22Rv1 (cell line): ENCODE results near the gene ZMYND19.

Experiments used
- H3K27ac ChIP-seq: fragments of 450-650 bp; 2 replicates; pipeline ENCODE4 v1.5.1; 2017
- CTCF ChIP-seq: fragments of 450-650 bp; IDR thresholded peaks from 2 replicates; pipeline ENCODE4 v1.5.1; 2017; ENCODE audit warnings: mild to moderate bottlenecking
- ZFX ChIP-seq: fragments of 450-650 bp; IDR thresholded peaks from 2 replicates; pipeline ENCODE4 v1.6.1; 2017; ENCODE audit warnings: antibody characterized with exemption, borderline replicate concordance

The ZMYND19 gene

GRCh38 chr9:137612741-137613142 lies 22.4 kb upstream of the ZMYND19 start:
- TF ChIP-seq CTCF (no peak), ZFX (no peak)
- peak overlapping the region; percentile 100 for H3K27ac ChIP-seq

- no peak for TF ChIP-seq CTCF
- TF ChIP-seq ZFX, result no peak
- H3K27ac ChIP-seq, result peak overlapping the region; percentile 100
These were observed 21.6 kb upstream of the ZMYND19 start for GRCh38 chr9:137611623-137612609.

GRCh38 chr9:137610944-137611343 lies 20.6 kb upstream of the ZMYND19 start:
- peak overlapping the region; percentile 100 for H3K27ac ChIP-seq
- TF ChIP-seq CTCF (no peak), ZFX (no peak)

- H3K27ac ChIP-seq, result peak overlapping the region; percentile 100
These were observed 17.0 kb upstream of the ZMYND19 start for GRCh38 chr9:137607141-137607857.

DNA sequence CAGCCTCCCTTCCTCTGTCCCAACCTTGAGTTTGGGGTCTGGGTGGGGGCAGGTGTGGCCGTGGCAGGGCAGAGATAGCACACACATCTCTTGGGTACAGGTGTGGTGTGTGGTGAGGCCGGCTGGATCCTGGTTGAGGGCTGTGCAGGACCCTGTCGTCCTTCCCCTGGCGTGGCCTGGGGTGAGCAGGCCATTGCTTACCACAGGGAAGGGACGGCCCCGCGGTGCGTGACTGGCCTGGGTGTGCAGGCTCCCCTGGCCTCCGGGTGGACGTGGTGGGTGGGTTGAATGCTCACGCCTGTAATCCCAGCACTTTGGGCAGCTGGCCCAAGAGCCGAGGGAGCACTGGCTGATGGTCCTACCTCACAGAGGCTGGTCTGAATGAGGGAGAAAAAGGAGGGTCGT lies 16.4 kb upstream of the ZMYND19 start:
- H3K27ac ChIP-seq, result peak overlapping the region; percentile 100
- TF ChIP-seq ZFX (no peak), CTCF (no peak)

More at GRCh38 chr9:137607141-137607857, 17.0 kb upstream of the ZMYND19 start:
- TF ChIP-seq ZFX (no peak), CTCF (no peak)

DNA sequence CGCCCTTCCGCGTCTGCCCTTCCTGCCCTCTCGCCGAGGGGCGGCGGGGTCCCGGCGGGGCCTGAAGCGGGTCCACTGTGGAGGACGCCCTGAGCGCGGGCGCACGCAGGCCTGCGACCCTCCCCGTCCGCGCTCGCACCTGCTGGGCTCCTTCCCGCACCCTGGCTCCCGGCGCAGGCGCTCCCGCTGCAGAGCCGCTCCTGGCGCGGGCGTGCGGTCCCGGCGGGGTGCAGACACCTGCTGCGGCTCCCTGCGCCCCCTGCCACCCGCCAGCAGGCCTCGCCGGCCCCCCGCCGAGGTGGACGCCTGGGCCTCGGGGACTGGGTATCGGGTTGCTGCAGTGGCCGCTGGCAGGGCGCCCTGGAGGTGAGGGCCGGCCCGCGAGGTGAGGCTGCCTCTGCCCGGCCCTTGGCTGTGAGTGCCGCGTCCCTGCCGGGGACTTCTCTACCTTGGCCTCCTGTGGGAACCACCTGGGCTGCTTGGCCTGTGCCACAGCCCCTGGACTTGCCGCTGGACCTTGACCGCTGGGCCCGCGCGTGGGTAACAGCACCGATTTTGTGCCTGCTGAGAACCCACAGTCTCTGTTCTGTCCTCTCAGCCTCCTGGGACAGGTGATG lies 15.8 kb upstream of the ZMYND19 start:
- TF ChIP-seq ZFX (no peak), CTCF (no peak)
- H3K27ac ChIP-seq, result peak overlapping the region; percentile 100
